ENCODE measurements around the gene GNA14.

DNA sequence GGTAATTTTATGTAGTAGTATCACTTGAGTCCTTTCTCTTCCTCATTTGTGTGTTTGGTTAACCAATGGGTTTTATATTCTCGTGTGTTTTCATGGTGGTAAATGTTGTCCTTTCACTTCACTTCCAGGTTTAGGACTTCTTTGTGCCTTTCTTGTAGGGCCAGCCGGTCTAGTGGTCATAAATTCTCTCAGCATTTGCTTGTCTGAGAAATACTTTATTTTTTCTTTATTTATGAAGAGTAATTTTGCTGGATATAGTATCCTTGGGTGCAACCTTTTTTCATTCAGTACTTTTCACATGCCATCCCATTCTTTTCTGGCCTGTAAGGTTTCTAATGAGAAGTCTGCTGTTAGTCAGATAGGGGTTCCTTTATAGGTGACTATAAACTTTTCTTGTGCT, 107.1 kb downstream of the GNA14 start:
- TF ChIP-seq CTCF (IDR thresholded peaks at IDR 0.05) (no peak), POLR2A (IDR thresholded peaks at IDR 0.05) (no peak)

All from Peyer's patch (tissue), 4 donors.